Kidney epithelial cell (primary cell): Measurements from ENCODE around the gene WDR48. TPM values are rescaled to one million over a fixed set of nuclear protein-coding genes. Genes with fewer than 3 reads are reported as not detected.

Experiments
- DNase-seq: peaks from one replicate; pipeline ENCODE4 v3.0.0-alpha.2; 2010; ENCODE audit warnings: low read depth
- H3K27me3 ChIP-seq: 2 replicates; pipeline ENCODE4 v1.6.0; 2011; ENCODE audit warnings: low read length; ENCODE audit not compliant: control insufficient read depth, insufficient read depth
- H3K36me3 ChIP-seq: 2 replicates; pipeline ENCODE4 v1.5.1; 2011; ENCODE audit warnings: low read length; ENCODE audit not compliant: control insufficient read depth, insufficient read depth
- H3K4me3 ChIP-seq: 2 replicates; pipeline ENCODE4 v1.5.1; 2011; ENCODE audit warnings: low read depth, mild to moderate bottlenecking, control low read depth, low read length
- total RNA-seq: library from RNA; depleted of rRNA; stranded (reverse); fragments of >200 nt; gene quantifications from 2 replicates; pipeline ENCODE4 v1.2.3, GENCODE V29; 2015
- TF ChIP-seq, protein P1 (sequence below): IDR thresholded peaks from 2 replicates; pipeline ENCODE4 v1.5.1; 2011; ENCODE audit warnings: mild to moderate bottlenecking, moderate library complexity, low read length, control low read depth, inconsistent platforms; ENCODE audit not compliant: insufficient read depth, poor library complexity, severe bottlenecking

The WDR48 gene
- total RNA-seq, 1 donor from 2014 or later = 33.2 TPM

DNA sequence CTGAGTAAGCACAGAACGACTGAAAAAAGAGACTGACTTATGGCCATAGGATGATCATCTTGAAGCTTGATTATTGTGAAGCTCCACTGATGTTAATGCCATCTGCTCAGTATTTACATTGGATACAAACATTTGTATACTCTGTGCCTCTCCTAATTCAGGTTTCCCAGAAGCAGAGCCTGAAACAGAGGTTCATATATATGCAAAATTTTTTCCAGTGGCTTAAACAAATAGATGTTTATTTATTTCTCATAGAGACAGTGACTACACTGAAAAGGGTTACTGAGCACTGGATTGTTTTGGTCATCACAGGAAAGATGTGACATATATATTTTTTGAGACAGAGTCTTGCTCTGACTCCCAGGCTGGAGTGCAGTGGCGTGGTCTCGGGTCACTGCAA is 36.4 kb upstream of the WDR48 start:
- TF ChIP-seq, protein P1, sequence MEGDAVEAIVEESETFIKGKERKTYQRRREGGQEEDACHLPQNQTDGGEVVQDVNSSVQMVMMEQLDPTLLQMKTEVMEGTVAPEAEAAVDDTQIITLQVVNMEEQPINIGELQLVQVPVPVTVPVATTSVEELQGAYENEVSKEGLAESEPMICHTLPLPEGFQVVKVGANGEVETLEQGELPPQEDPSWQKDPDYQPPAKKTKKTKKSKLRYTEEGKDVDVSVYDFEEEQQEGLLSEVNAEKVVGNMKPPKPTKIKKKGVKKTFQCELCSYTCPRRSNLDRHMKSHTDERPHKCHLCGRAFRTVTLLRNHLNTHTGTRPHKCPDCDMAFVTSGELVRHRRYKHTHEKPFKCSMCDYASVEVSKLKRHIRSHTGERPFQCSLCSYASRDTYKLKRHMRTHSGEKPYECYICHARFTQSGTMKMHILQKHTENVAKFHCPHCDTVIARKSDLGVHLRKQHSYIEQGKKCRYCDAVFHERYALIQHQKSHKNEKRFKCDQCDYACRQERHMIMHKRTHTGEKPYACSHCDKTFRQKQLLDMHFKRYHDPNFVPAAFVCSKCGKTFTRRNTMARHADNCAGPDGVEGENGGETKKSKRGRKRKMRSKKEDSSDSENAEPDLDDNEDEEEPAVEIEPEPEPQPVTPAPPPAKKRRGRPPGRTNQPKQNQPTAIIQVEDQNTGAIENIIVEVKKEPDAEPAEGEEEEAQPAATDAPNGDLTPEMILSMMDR = no peak
- Histone ChIP-seq H3K4me3 (no peak overlapping the region), H3K36me3 (no peaks in the 10 kb centered on the region), H3K27me3 (no peaks in the 10 kb centered on the region)
- DNase-seq = no peak

DNA sequence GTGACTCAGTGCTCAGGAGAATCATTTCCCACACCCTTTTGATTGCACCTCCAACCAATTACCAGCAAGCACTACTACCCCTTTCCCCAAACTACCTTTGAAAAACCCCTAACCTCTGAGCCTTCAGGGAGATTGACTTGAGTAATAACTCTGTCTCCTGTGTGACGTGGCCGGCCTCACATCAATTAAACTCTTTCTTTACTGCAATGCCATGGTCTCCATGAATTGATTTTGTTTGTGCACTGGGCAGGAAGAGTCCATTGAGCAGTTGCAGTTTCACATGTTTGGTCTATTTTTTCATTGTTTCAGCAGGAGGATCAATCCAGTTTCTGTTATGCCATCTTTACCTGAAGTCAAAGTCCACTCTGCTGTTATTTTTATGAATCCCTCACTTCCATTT is 32.5 kb upstream of the WDR48 start:
- H3K36me3 ChIP-seq = no peaks in the 10 kb centered on the region
- TF ChIP-seq, protein P1 = no peak
- H3K27me3 ChIP-seq = no peaks in the 10 kb centered on the region
- H3K4me3 ChIP-seq = no peak overlapping the region
- no peak for DNase-seq

DNA sequence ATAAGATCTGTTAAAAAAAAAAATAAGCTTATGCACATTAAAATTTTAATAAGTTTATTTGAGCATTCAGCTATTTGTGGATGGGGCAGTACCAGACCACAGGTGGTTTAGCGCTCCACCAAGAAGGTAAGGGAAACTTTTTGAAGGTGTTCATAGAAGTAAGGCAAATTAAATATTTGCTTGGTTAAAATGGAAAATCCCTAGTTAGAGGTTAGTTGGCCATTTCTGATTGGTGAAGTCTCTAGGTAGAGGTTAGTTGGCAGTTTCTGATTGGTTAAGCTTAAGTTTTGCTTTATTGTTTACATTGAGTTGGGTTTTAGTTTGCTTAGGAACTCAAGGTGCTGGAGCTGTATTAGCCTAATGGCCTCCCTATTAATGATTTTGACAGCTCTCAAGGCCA is 30.8 kb upstream of the WDR48 start:
- H3K4me3 ChIP-seq = no peak overlapping the region
- TF ChIP-seq, protein P1 = no peak
- no peak for DNase-seq
- H3K36me3 ChIP-seq = no peaks in the 10 kb centered on the region
- H3K27me3 ChIP-seq = no peaks in the 10 kb centered on the region

DNA sequence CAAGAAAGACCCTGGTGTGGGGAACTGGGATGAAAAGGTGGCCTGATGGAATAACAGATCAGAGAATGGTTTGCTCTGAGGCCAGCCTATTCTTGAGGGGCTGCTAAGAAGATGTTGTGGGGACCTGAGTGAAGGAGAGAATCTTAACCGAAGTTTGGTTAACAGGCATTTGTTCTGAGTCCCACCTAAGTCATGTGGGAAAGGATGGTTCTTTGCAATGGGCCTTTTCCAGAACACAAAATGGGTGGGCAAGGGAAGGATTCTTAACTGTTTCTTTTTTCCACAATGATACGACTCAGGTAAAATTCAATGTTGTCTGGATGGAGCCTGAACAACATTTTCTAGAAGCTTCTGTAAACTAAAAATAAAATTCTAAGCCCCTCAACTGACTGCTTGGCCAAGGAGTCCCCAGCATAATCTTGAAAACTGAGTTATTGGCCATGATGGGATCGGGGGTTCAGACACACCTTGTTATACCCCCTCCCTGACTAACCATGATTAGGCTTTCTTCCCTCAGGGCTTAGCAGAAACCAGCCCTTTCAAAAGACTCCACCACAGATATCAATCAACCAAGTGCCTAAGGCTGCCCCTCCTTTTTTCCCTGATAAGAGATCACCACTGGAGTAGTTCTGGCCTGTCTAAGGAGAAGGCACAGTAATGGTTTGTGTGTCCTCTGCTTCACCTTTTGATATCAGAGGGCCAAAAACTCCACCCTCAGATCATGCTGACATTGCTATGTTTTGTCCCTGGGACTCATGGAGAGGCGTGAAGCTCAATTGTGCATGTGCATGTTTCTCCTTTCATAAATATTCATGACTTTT is 30.1 kb upstream of the WDR48 start:
- Histone ChIP-seq H3K4me3 (no peak overlapping the region), H3K27me3 (no peaks in the 10 kb centered on the region), H3K36me3 (no peaks in the 10 kb centered on the region)
- DNase-seq = no peak
- TF ChIP-seq, protein P1 = no peak

DNA sequence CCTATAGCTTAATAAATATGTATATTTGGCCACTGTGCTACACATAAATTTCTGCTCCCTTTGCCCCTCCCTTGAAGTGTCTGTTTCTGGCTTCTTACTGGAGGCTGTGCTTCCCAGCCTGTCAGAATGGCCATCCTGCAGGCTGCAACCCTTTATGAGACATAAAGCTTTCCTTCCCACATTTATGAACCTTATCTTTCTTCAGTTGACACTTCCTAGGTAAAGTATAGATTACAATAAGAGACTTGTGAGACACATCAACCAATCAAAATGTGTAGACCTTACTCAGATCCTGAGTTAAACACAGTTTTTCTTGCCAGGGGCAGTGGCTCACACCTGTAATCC is 29.6 kb upstream of the WDR48 start:
- TF ChIP-seq, protein P1 = no peak
- H3K4me3 ChIP-seq = no peak overlapping the region
- DNase-seq = no peak
- H3K36me3 ChIP-seq = no peaks in the 10 kb centered on the region
- H3K27me3 ChIP-seq = no peaks in the 10 kb centered on the region

DNA sequence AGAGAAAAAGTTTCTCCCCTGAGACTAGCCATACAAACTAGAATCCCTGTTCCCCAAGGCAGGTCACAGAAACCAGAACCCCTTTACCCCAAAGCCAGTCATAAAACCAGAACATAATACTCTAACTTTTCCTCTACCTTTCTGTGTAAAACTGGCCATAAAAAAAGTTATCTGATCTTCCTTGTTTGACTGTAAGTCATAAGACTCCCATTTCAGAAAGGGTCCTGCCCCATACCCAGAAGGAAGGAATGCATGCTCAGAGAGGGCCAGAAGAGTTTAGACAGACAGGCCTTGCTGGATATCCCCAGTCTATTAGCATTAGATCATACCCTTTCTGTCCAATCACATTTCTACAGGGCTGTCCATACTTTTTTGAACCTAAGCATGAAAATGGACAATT is 27.3 kb upstream of the WDR48 start:
- no peaks in the 10 kb centered on the region for H3K36me3 ChIP-seq
- no peaks in the 10 kb centered on the region for H3K27me3 ChIP-seq
- TF ChIP-seq, protein P1 = no peak
- no peak overlapping the region for H3K4me3 ChIP-seq
- DNase-seq = no peak
